GM21528 (cell line): ENCODE results near the gene ZNF526.

ENCODE experiments used
- ATAC-seq: cut with Tn5 transposase; IDR thresholded peaks from one replicate; pipeline ENCODE4 v1.9.1; 2021; ENCODE audit warnings: mild to moderate bottlenecking, moderate library complexity; ENCODE audit not compliant: unreplicated experiment, low FRiP score

The ZNF526 gene

GRCh38 chr19:42219812-42220750 is at the start of gene ZNF526:
Gene ZNF526, plus strand, starts transcription at chr19:42220312. Its CDS starts 4,092 bp downstream, at chr19:42224404.
- ATAC-seq: peak; percentile 70

GRCh38 chr19:42170715-42171114 is 49.4 kb upstream of the ZNF526 start:
- no peak for ATAC-seq

GRCh38 chr19:42172261-42172660 is 47.9 kb upstream of the ZNF526 start:
- ATAC-seq: no peak

- ATAC-seq: no peak
These were observed 46.4 kb upstream of the ZNF526 start for GRCh38 chr19:42173695-42174094.

GRCh38 chr19:42174188-42174587 is 45.9 kb upstream of the ZNF526 start:
- ATAC-seq: no peak

GRCh38 chr19:42174958-42175734 is 45.0 kb upstream of the ZNF526 start:
- ATAC-seq: no peak

- no peak for ATAC-seq
These were observed 44.0 kb upstream of the ZNF526 start for GRCh38 chr19:42175952-42176648.

GRCh38 chr19:42176649-42176989 is 43.5 kb upstream of the ZNF526 start:
- no peak for ATAC-seq

- ATAC-seq: no peak
These were observed 43.0 kb upstream of the ZNF526 start for GRCh38 chr19:42176990-42177685.

- no peak for ATAC-seq
These were observed 42.5 kb upstream of the ZNF526 start for GRCh38 chr19:42177686-42178019.

- ATAC-seq: no peak
These were observed 41.1 kb upstream of the ZNF526 start for GRCh38 chr19:42178791-42179674.

- ATAC-seq: no peak
These were observed 35.7 kb upstream of the ZNF526 start for GRCh38 chr19:42184401-42184861.

- ATAC-seq: no peak
These were observed 34.8 kb upstream of the ZNF526 start for GRCh38 chr19:42185277-42185676.

- no peak for ATAC-seq
These were observed 31.4 kb upstream of the ZNF526 start for GRCh38 chr19:42188665-42189064.

- ATAC-seq: no peak
These were observed 31.0 kb upstream of the ZNF526 start for GRCh38 chr19:42189133-42189532.

GRCh38 chr19:42191330-42191729 is 28.8 kb upstream of the ZNF526 start:
- ATAC-seq: no peak

GRCh38 chr19:42191855-42192254 is 28.3 kb upstream of the ZNF526 start:
- ATAC-seq: no peak

GRCh38 chr19:42193294-42193693 is 26.8 kb upstream of the ZNF526 start:
- no peak for ATAC-seq

GRCh38 chr19:42193706-42194105 is 26.4 kb upstream of the ZNF526 start:
- ATAC-seq: no peak
